GM19328 (cell line): ENCODE results near the gene HLA-A.
"Not testable (repeated sequence)": the region's sequence is repeated elsewhere in the genome, so short reads cannot be mapped to it uniquely, and the experiment has no call there.

ENCODE experiments used
- ATAC-seq: cut with Tn5 transposase; IDR thresholded peaks from one replicate; pipeline ENCODE4 v1.9.1; 2021; ENCODE audit warnings: mild to moderate bottlenecking, moderate library complexity; ENCODE audit not compliant: unreplicated experiment

The HLA-A gene

GRCh38 chr6:29959467-29959866 is 17.1 kb downstream of the HLA-A start:
- ATAC-seq = no peak

- ATAC-seq = no peak
These were observed 19.6 kb downstream of the HLA-A start for GRCh38 chr6:29961966-29962365.

GRCh38 chr6:29963697-29964096 is 21.4 kb downstream of the HLA-A start:
- ATAC-seq = not testable (repeated sequence)

GRCh38 chr6:29964518-29964886 is 22.2 kb downstream of the HLA-A start:
- ATAC-seq = no peak

- ATAC-seq = peak; percentile 93
These were observed 22.7 kb downstream of the HLA-A start for GRCh38 chr6:29964887-29965562.

GRCh38 chr6:29965563-29965872 is 23.2 kb downstream of the HLA-A start:
- ATAC-seq = no peak

- no peak for ATAC-seq
These were observed 23.7 kb downstream of the HLA-A start for GRCh38 chr6:29965873-29966601.

GRCh38 chr6:29967379-29968010 is 25.2 kb downstream of the HLA-A start:
- ATAC-seq = no peak

GRCh38 chr6:29968130-29968529 is 25.8 kb downstream of the HLA-A start:
- no peak for ATAC-seq

- ATAC-seq = no peak
These were observed 26.6 kb downstream of the HLA-A start for GRCh38 chr6:29968905-29969304.

- no peak for ATAC-seq
These were observed 28.4 kb downstream of the HLA-A start for GRCh38 chr6:29970711-29971110.

- ATAC-seq = no peak
These were observed 32.7 kb downstream of the HLA-A start for GRCh38 chr6:29974901-29975560.

GRCh38 chr6:29975561-29975907 is 33.2 kb downstream of the HLA-A start:
- no peak for ATAC-seq

- no peak for ATAC-seq
These were observed 33.9 kb downstream of the HLA-A start for GRCh38 chr6:29976253-29976587.

GRCh38 chr6:29976588-29977424 is 34.5 kb downstream of the HLA-A start:
- ATAC-seq = no peak

GRCh38 chr6:29977425-29977727 is 35.0 kb downstream of the HLA-A start:
- ATAC-seq = no peak

GRCh38 chr6:29980013-29980412 is 37.7 kb downstream of the HLA-A start:
- ATAC-seq = not testable (repeated sequence)

- ATAC-seq = no peak
These were observed 38.2 kb downstream of the HLA-A start for GRCh38 chr6:29980511-29980910.

GRCh38 chr6:29981211-29981812 is 39.0 kb downstream of the HLA-A start:
- no peak for ATAC-seq

- no peak for ATAC-seq
These were observed 39.8 kb downstream of the HLA-A start for GRCh38 chr6:29982097-29982496.

- no peak for ATAC-seq
These were observed 41.9 kb downstream of the HLA-A start for GRCh38 chr6:29984232-29984631.
